Loucy (cell line): ENCODE results near the gene FCHSD2.

Experiments
- H2AFZ ChIP-seq: fragments of 200-600 bp; sonication (generic); 2 replicates; pipeline ENCODE4 v1.6.0; 2016; ENCODE audit warnings: antibody characterized with exemption, mild to moderate bottlenecking, low read length, moderate library complexity
- H3F3A ChIP-seq: fragments of 200-600 bp; 2 replicates; pipeline ENCODE4 v1.6.0; 2016; ENCODE audit warnings: antibody characterized with exemption, low read depth, mild to moderate bottlenecking
- H3K27me3 ChIP-seq: fragments of 200-600 bp; sonication (generic); 2 replicates; pipeline ENCODE4 v1.6.1; 2014; ENCODE audit warnings: low read length, mild to moderate bottlenecking; ENCODE audit not compliant: insufficient read depth, poor library complexity, severe bottlenecking
- H3K36me3 ChIP-seq: fragments of 200-600 bp; sonication (generic); 2 replicates; pipeline ENCODE4 v1.6.1; 2016; ENCODE audit warnings: low read length; ENCODE audit not compliant: insufficient read depth
- H3K4me1 ChIP-seq: fragments of 200-600 bp; sonication (generic); 2 replicates; pipeline ENCODE4 v1.5.1; 2014; ENCODE audit warnings: low read length, mild to moderate bottlenecking; ENCODE audit not compliant: insufficient read depth, poor library complexity, severe bottlenecking
- H3K4me2 ChIP-seq: fragments of 200-600 bp; sonication (generic); 2 replicates; pipeline ENCODE4 v1.6.0; 2014; ENCODE audit warnings: antibody characterized with exemption, low read length, low read depth, mild to moderate bottlenecking; ENCODE audit not compliant: poor library complexity, severe bottlenecking
- H3K4me3 ChIP-seq: fragments of 200-600 bp; sonication (generic); 2 replicates; pipeline ENCODE4 v1.5.1; 2014; ENCODE audit warnings: low read length, mild to moderate bottlenecking, mixed read lengths; ENCODE audit not compliant: poor library complexity, severe bottlenecking
- H3K79me2 ChIP-seq: fragments of 200-600 bp; sonication (generic); 2 replicates; pipeline ENCODE4 v1.6.1; 2014; ENCODE audit warnings: low read length; ENCODE audit not compliant: insufficient read depth
- H3K9ac ChIP-seq: fragments of 200-600 bp; sonication (generic); 2 replicates; pipeline ENCODE4 v1.6.0; 2014; ENCODE audit warnings: mild to moderate bottlenecking, low read depth, low read length, moderate library complexity; ENCODE audit not compliant: poor library complexity, severe bottlenecking
- H3K9me2 ChIP-seq: fragments of 200-600 bp; sonication (generic); replicated peaks from 2 replicates; pipeline ENCODE4 v1.6.1; 2016; ENCODE audit warnings: low read depth, low read length, mixed read lengths
- H3K9me3 ChIP-seq: fragments of 200-600 bp; sonication (generic); 2 replicates; pipeline ENCODE4 v1.6.1; 2014; ENCODE audit warnings: mild to moderate bottlenecking, antibody characterized with exemption, low read length, low read depth; ENCODE audit not compliant: insufficient read depth
- H4K20me1 ChIP-seq: fragments of 200-600 bp; sonication (generic); 2 replicates; pipeline ENCODE4 v1.6.0; 2014; ENCODE audit warnings: antibody characterized with exemption, low read length, mild to moderate bottlenecking; ENCODE audit not compliant: insufficient read depth, poor library complexity, severe bottlenecking
- EZH2phosphoT487 ChIP-seq: fragments of 200-600 bp; IDR thresholded peaks from 2 replicates; pipeline ENCODE4 v1.6.1; 2018; ENCODE audit warnings: antibody characterized with exemption, mild to moderate bottlenecking, moderate library complexity, borderline replicate concordance
- TF ChIP-seq, protein P1 (sequence below): fragments of 200-600 bp; sonication (generic); conservative IDR thresholded peaks from 2 replicates; pipeline ENCODE4 v1.5.1; 2014; ENCODE audit warnings: mild to moderate bottlenecking, antibody characterized with exemption, low read length

Gene FCHSD2

DNA sequence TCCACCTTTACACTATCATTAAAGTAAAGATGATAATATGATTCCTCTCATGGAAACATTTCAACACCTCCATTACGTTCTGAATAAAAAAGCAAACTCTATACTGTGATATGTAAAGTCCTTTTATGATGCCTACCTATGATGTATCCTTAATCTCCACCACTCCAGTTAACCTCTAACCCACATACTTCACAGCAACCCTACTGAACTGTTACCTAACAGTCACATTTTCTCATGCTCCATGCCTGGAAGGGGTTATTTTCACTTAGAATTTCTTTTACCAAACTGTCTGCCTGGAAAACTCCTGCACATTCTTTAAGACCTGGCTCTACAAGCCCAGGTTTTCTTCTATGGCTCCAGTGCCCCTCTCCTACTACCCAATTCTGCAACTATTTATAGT is 129.1 kb downstream of the FCHSD2 start:
- peaks cover 68% of the 10 kb centered on the region for H3K36me3 ChIP-seq
- no peak for TF ChIP-seq EZH2phosphoT487
- TF ChIP-seq, protein P1, sequence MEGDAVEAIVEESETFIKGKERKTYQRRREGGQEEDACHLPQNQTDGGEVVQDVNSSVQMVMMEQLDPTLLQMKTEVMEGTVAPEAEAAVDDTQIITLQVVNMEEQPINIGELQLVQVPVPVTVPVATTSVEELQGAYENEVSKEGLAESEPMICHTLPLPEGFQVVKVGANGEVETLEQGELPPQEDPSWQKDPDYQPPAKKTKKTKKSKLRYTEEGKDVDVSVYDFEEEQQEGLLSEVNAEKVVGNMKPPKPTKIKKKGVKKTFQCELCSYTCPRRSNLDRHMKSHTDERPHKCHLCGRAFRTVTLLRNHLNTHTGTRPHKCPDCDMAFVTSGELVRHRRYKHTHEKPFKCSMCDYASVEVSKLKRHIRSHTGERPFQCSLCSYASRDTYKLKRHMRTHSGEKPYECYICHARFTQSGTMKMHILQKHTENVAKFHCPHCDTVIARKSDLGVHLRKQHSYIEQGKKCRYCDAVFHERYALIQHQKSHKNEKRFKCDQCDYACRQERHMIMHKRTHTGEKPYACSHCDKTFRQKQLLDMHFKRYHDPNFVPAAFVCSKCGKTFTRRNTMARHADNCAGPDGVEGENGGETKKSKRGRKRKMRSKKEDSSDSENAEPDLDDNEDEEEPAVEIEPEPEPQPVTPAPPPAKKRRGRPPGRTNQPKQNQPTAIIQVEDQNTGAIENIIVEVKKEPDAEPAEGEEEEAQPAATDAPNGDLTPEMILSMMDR: no peak
- no peaks in the 10 kb centered on the region for H3K27me3 ChIP-seq
- no peaks in the 10 kb centered on the region for H3F3A ChIP-seq
- no peak overlapping the region for H3K4me3 ChIP-seq
- H3K9ac ChIP-seq: no peak overlapping the region
- peaks cover 27% of the 10 kb centered on the region for H4K20me1 ChIP-seq
- H3K79me2 ChIP-seq: peaks cover 72% of the 10 kb centered on the region
- H3K9me3 ChIP-seq: peaks cover 18% of the 10 kb centered on the region
- H3K4me2 ChIP-seq: no peak overlapping the region
- H3K4me1 ChIP-seq: no peaks in the 10 kb centered on the region
- H3K9me2 ChIP-seq: no peaks in the 10 kb centered on the region
- no peak overlapping the region for H2AFZ ChIP-seq

- Histone ChIP-seq H2AFZ (no peak overlapping the region), H3K9me3 (peaks cover 18% of the 10 kb centered on the region), H3K79me2 (peaks cover 74% of the 10 kb centered on the region), H3K9me2 (no peaks in the 10 kb centered on the region), H3K36me3 (peaks cover 76% of the 10 kb centered on the region), H3F3A (no peaks in the 10 kb centered on the region), H3K4me1 (no peaks in the 10 kb centered on the region), H4K20me1 (peaks cover 20% of the 10 kb centered on the region), H3K9ac (no peak overlapping the region), H3K27me3 (no peaks in the 10 kb centered on the region), H3K4me2 (no peak overlapping the region), H3K4me3 (no peak overlapping the region)
- TF ChIP-seq, protein P1: no peak
- no peak for TF ChIP-seq EZH2phosphoT487
Observed at GRCh38 chr11:73012121-73012863, 129.8 kb downstream of the FCHSD2 start.

- H3K4me3 ChIP-seq: no peak overlapping the region
- no peaks in the 10 kb centered on the region for H3F3A ChIP-seq
- peaks cover 18% of the 10 kb centered on the region for H3K9me3 ChIP-seq
- H3K27me3 ChIP-seq: no peaks in the 10 kb centered on the region
- no peak overlapping the region for H3K9ac ChIP-seq
- no peak overlapping the region for H2AFZ ChIP-seq
- peaks cover 85% of the 10 kb centered on the region for H3K36me3 ChIP-seq
- H4K20me1 ChIP-seq: peaks cover 14% of the 10 kb centered on the region
- H3K4me1 ChIP-seq: no peaks in the 10 kb centered on the region
- no peak overlapping the region for H3K4me2 ChIP-seq
- no peaks in the 10 kb centered on the region for H3K9me2 ChIP-seq
- TF ChIP-seq, protein P1: no peak
- TF ChIP-seq EZH2phosphoT487: no peak
- H3K79me2 ChIP-seq: peaks cover 74% of the 10 kb centered on the region
Observed at GRCh38 chr11:73011126-73011817, 130.8 kb downstream of the FCHSD2 start.
